ENCODE results near the gene UPK1A.
"Not testable (repeated sequence)": the region's sequence is repeated elsewhere in the genome, so short reads cannot be mapped to it uniquely, and the experiment has no call there.

Gene UPK1A

GRCh38 chr19:35716801-35717664, 50.7 kb downstream of the UPK1A start:
- DNase-seq (ENCODE audit: low read depth in 2 of 2): peak; percentile 73 to 93

- peak in 1 of 2 donors; percentile 93 for DNase-seq (ENCODE audit: low read depth in 2 of 2)
These were observed 51.5 kb downstream of the UPK1A start, which contains the start of gene KMT2B for GRCh38 chr19:35717665-35718344. Gene KMT2B, plus strand, starts transcription at chr19:35718003. Its CDS starts 16 bp downstream, at chr19:35718019.

- DNase-seq (ENCODE audit: low read depth in 2 of 2): peak; percentile 55
These were observed 52.2 kb downstream of the UPK1A start for GRCh38 chr19:35718345-35719041.

- DNase-seq (ENCODE audit: low read depth in 2 of 2): no peak
These were observed 53.3 kb downstream of the UPK1A start for GRCh38 chr19:35719402-35720162.

GRCh38 chr19:35720163-35720524, 53.8 kb downstream of the UPK1A start:
- no peak for DNase-seq (ENCODE audit: low read depth in 2 of 2)

GRCh38 chr19:35720648-35721047, 54.3 kb downstream of the UPK1A start:
- no peak for DNase-seq (ENCODE audit: low read depth in 2 of 2)

- no peak for DNase-seq (ENCODE audit: low read depth in 2 of 2)
These were observed 55.1 kb downstream of the UPK1A start for GRCh38 chr19:35721374-35721773.

GRCh38 chr19:35722461-35722860, 56.1 kb downstream of the UPK1A start:
- DNase-seq (ENCODE audit: low read depth in 2 of 2): no peak

- DNase-seq (ENCODE audit: low read depth in 2 of 2): no peak
These were observed 56.6 kb downstream of the UPK1A start for GRCh38 chr19:35722897-35723296.

- no peak for DNase-seq (ENCODE audit: low read depth in 2 of 2)
These were observed 57.4 kb downstream of the UPK1A start for GRCh38 chr19:35723671-35724070.

- DNase-seq (ENCODE audit: low read depth in 2 of 2): not testable (repeated sequence)
These were observed 57.8 kb downstream of the UPK1A start for GRCh38 chr19:35724132-35724531.

GRCh38 chr19:35724560-35724959, 58.2 kb downstream of the UPK1A start:
- DNase-seq (ENCODE audit: low read depth in 2 of 2): no peak

- DNase-seq (ENCODE audit: low read depth in 2 of 2): no peak
These were observed 59.0 kb downstream of the UPK1A start for GRCh38 chr19:35725216-35725861.

- DNase-seq (ENCODE audit: low read depth in 2 of 2): no peak
These were observed 61.0 kb downstream of the UPK1A start for GRCh38 chr19:35727053-35727955.

All from stimulated activated CD8-positive, alpha-beta memory T cell treated with anti-CD3 and anti-CD28 coated beads, Interleukin-2, amount 100 ng/mL, for 48 hours (primary cell).